Lung (tissue), 12 donors: ENCODE measurements around the gene CASR. TPM values are rescaled to one million over a fixed set of nuclear protein-coding genes. Genes with fewer than 3 reads are reported as not detected.

Experiments used
- ATAC-seq: fragments of 200-7000 bp; cut with Tn5 transposase; one replicate; pipeline ENCODE4 v1.9.1; 2020; ENCODE audit warnings: moderate number of reproducible peaks; ENCODE audit not compliant: insufficient read depth, low FRiP score
- DNase-seq, 3 donors: peaks; one replicate each; pipeline ENCODE4 v3.0.0-alpha.2; 2013 to 2017
- H3K27ac ChIP-seq, 2 donors: one replicate each; pipeline ENCODE4 v1.5.1; 2013; ENCODE audit warnings: mild to moderate bottlenecking in 2 of 2, moderate library complexity in 2 of 2, control low read depth in 1 of 2, inconsistent platforms in 1 of 2, low read depth in 1 of 2, low read length in 1 of 2
- H3K27me3 ChIP-seq, 3 donors: one replicate each; pipeline ENCODE4 v1.5.1; 2013; ENCODE audit warnings: low read length in 2 of 3; ENCODE audit not compliant: control insufficient read depth in 3 of 3, insufficient read depth in 3 of 3
- H3K36me3 ChIP-seq, 4 donors: one replicate each; pipeline ENCODE4 v1.5.1; 2013; ENCODE audit warnings: low read length in 4 of 4, mild to moderate bottlenecking in 1 of 4, moderate library complexity in 1 of 4; ENCODE audit not compliant: control insufficient read depth in 4 of 4, insufficient read depth in 4 of 4
- H3K4me1 ChIP-seq, 5 donors: one replicate each; pipeline ENCODE4 v1.5.1; 2013; ENCODE audit warnings: low read length in 5 of 5, mild to moderate bottlenecking in 2 of 5, moderate library complexity in 1 of 5; ENCODE audit not compliant: control insufficient read depth in 5 of 5, insufficient read depth in 5 of 5
- H3K4me3 ChIP-seq: one replicate; pipeline ENCODE4 v1.5.1; 2013; ENCODE audit warnings: mild to moderate bottlenecking, control low read depth, moderate library complexity
- H3K9ac ChIP-seq, 2 donors: one replicate each; pipeline ENCODE4 v1.5.1; 2013; ENCODE audit warnings: low read length in 2 of 2, control low read depth in 1 of 2; ENCODE audit not compliant: insufficient read depth in 1 of 2
- H3K9me3 ChIP-seq, 4 donors: one replicate each; pipeline ENCODE4 v1.5.1; 2013; ENCODE audit warnings: low read length in 3 of 4, mild to moderate bottlenecking in 1 of 4, moderate library complexity in 1 of 4; ENCODE audit not compliant: control insufficient read depth in 4 of 4, insufficient read depth in 3 of 4
- WGBS, 2 donors: extraction: QIAGEN DNeasy Blood & Tissue Kit; methylation state at CpG; one replicate each; pipeline ENCODE4 v1.1.7; 2013; 5-methylcytosine and 5-hydroxymethylcytosine counted together
- polyA plus RNA-seq, 2 donors: library from polyadenylated mRNA; stranded (reverse); fragments of 200-250 nt; gene quantifications; one replicate each; pipeline ENCODE4 v1.2.1, GENCODE V29; 2013
- total RNA-seq, 2 donors: library from RNA; depleted of rRNA in 1 of 2; stranded (reverse); fragments of >200 nt in 1 of 2; gene quantifications; one replicate each; pipeline ENCODE4 v1.2.1, GENCODE V29; 2014 to 2021
- TF ChIP-seq, protein P1 (sequence below): IDR thresholded peaks from 2 replicates; pipeline ENCODE4 v1.5.1; 2012; ENCODE audit warnings: mild to moderate bottlenecking; ENCODE audit errors: control extremely low read depth, extremely low read depth
- donor health status: control.
- donor health status: control.
- donor health status: Bipolar disorder and iron deficiency.
- donor health status: healthy.
- donor health status: DM: yes; HTN: yes; CAD: no.

CASR gene
- total and polyA plus RNA-seq, 4 donors: 0.02 to 0.40 (median 0.02) TPM; not detected in 1

DNA sequence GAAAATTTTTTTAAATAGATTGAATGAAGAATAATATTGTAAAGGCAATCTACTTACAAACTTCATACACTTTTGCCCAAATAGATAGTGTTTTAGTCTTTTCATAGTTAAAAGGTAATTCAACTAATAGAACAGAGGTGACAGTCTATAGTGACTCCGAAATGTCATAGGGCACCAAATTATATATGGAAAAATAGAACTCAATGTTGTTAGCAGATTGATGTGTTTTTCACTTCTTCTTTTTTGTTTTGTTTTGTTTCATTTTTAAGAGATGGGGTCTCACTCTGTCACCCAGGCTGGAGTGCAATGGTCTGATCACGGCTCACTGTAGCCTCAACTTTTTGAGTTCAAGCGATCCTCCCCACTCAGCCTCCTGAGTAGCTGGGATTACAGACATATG is 142.3 kb downstream of the CASR start:
- Histone ChIP-seq H3K27ac (no peak overlapping the region), H3K9ac (no peak overlapping the region), H3K27me3 (no peaks in the 10 kb centered on the region), H3K9me3 (no peaks in the 10 kb centered on the region), H3K4me1 (no peaks in the 10 kb centered on the region), H3K4me3 (no peak overlapping the region), H3K36me3 (no peaks in the 10 kb centered on the region)
- WGBS, 2 donors: 79 to 85% methylated on average over 3 of the region's 3 CpGs
- TF ChIP-seq, protein P1, sequence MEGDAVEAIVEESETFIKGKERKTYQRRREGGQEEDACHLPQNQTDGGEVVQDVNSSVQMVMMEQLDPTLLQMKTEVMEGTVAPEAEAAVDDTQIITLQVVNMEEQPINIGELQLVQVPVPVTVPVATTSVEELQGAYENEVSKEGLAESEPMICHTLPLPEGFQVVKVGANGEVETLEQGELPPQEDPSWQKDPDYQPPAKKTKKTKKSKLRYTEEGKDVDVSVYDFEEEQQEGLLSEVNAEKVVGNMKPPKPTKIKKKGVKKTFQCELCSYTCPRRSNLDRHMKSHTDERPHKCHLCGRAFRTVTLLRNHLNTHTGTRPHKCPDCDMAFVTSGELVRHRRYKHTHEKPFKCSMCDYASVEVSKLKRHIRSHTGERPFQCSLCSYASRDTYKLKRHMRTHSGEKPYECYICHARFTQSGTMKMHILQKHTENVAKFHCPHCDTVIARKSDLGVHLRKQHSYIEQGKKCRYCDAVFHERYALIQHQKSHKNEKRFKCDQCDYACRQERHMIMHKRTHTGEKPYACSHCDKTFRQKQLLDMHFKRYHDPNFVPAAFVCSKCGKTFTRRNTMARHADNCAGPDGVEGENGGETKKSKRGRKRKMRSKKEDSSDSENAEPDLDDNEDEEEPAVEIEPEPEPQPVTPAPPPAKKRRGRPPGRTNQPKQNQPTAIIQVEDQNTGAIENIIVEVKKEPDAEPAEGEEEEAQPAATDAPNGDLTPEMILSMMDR: no peak
- DNase-seq: no peak
- ATAC-seq: no peak

DNA sequence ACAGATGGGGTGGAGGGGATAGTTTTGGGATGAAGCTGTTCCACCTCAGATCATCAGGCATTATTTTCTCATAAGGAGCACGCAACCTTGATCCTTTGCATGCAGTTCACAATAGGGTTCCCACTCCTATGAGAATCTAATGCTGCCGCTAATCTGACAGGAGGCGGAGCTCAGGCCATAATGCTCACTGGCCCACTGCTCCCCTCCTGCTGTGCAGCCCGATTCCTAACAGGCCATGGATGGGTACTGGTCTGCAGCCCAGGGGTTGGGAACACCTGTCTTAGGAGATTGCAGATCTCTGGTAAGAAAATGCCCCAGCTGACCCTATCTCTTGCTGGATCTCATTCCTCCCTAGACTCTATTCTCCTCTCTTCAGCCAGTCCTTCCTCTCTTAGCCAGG is 148.4 kb downstream of the CASR start:
- no peak overlapping the region for H3K27ac ChIP-seq
- WGBS, 2 donors: 72 to 90% methylated on average over 4 of the region's 4 CpGs
- no peak overlapping the region for H3K9ac ChIP-seq
- no peak overlapping the region for H3K4me3 ChIP-seq
- no peaks in the 10 kb centered on the region for H3K9me3 ChIP-seq
- TF ChIP-seq, protein P1: no peak
- no peaks in the 10 kb centered on the region for H3K36me3 ChIP-seq
- no peaks in the 10 kb centered on the region for H3K4me1 ChIP-seq
- H3K27me3 ChIP-seq: no peaks in the 10 kb centered on the region
- no peak for DNase-seq
- ATAC-seq: no peak

DNA sequence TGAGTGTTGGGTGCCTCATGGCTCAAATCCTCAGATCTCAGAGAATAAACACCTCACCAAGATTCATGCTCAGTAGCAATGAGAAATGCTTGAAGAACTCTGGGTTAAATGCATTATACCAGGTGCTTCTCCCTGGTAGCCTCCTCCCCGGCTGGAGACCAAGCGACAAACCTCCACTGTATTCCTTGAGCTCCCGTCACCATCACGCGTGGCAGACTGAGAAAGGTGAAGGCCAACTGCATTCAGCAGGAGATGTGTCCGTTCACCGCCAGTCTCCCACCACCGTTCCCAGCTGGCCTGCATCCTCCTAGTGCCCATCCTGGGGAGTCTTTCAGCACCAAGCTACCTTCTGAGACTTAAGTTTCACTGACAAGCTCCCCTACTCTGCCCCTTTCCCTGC is 149.1 kb downstream of the CASR start:
- Histone ChIP-seq H3K36me3 (no peaks in the 10 kb centered on the region), H3K4me3 (no peak overlapping the region), H3K27ac (no peak overlapping the region), H3K9ac (no peak overlapping the region), H3K27me3 (no peaks in the 10 kb centered on the region), H3K4me1 (no peaks in the 10 kb centered on the region), H3K9me3 (no peaks in the 10 kb centered on the region)
- ATAC-seq: no peak
- 88 to 97% methylated on average over 8 of the region's 8 CpGs for WGBS, 2 donors
- DNase-seq: no peak
- TF ChIP-seq, protein P1: no peak

Other genes with a start within 250 kb of the CASR start
- 1 to 10 TPM; 4.4 to 8.9 TPM for gene ILDR1, start 161.4 kb upstream of the CASR start, total RNA-seq
- 1 to 10 TPM; 3.3 to 4.1 TPM for gene ILDR1, start 161.4 kb upstream of the CASR start, polyA plus RNA-seq
- 10 to 100 TPM; 11.0 to 11.5 TPM for gene CD86, start 128.3 kb upstream of the CASR start, total RNA-seq
- 10 to 100 TPM in 1 of 2 donors, 1 to 10 TPM in 1; 8.0 to 10.5 TPM for gene CD86, start 128.3 kb upstream of the CASR start, polyA plus RNA-seq
- 10 to 100 TPM in 1 of 2 donors, 1 to 10 TPM in 1; 6.5 to 16.9 TPM for gene CSTA, start 141.6 kb downstream of the CASR start, total RNA-seq
- 10 to 100 TPM; 45.9 to 52.5 TPM for gene CSTA, start 141.6 kb downstream of the CASR start, polyA plus RNA-seq
- 10 to 100 TPM; 17.8 to 20.5 TPM for gene MIX23, start 199.6 kb downstream of the CASR start, total RNA-seq
- 10 to 100 TPM; 22.3 to 40.4 TPM for gene MIX23, start 199.6 kb downstream of the CASR start, polyA plus RNA-seq
- 10 to 100 TPM; 19.2 to 24.8 TPM for gene FAM162A, start 200.5 kb downstream of the CASR start, total RNA-seq
- 100 to 1,000 TPM in 1 of 2 donors, 10 to 100 TPM in 1; 40.1 to 111 TPM for gene FAM162A, start 200.5 kb downstream of the CASR start, polyA plus RNA-seq
- 1 to 10 TPM; 6.3 to 7.5 TPM for gene WDR5B, start 232.4 kb downstream of the CASR start, total RNA-seq
- 1 to 10 TPM; 2.8 to 3.6 TPM for gene WDR5B, start 232.4 kb downstream of the CASR start, polyA plus RNA-seq